HTERT RPE-1 (cell line): Measurements from ENCODE around the gene CEACAM1.
"Not testable (repeated sequence)": the region's sequence is repeated elsewhere in the genome, so short reads cannot be mapped to it uniquely, and the experiment has no call there.

Experiments used
- in situ Hi-C: fragments of 300-500 bp; cut with MboI; formaldehyde crosslinking; loops from 4 replicates; pipeline ENCODE4 v1.14.3; 2020; ENCODE audit warnings: low sequenced_read_pairs

CEACAM1 gene

DNA sequence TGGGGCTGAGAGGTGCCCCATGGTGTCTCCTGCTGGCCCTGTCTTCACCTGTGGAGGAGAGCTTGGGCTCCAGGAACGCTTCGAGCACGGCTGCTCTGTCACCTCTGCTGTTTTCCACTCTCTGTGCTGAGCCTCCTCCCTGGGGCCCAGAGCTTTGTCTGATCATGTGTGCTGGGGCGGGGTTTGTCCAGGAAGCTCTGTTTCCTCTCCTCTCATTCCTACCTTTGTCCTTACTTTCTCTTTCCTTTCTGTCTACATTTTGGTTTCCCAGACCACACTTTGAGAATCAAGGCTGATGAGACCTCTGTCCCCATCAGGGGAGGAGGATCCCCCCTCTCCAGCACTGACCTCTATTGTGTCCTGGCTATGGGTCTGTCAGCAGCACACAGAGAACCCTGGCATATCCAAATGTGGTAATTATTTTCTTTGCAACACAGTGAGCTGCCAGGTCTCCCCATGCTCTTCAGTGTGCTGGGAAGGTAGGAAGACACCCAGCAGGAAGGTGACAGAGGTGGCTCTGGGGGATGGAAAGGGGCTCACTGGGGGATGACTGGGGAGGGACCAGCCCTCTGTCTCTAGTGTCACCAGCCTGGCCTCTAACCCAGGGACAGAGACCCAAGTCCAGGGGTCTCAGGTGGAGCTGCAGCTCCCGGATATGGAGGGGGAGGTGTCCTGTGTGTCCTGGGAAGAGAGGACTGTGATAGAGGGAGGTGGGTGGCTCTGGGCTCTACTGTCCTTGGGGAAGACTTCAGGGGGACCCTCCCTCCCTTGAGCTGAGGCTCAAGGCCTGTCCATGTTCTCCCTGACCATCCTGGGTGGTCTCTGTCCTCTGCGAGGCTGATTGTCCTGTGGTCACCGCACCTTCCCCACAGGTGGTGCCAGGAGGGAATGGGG lies at the start of gene CEACAM1:
TSS of gene CEACAM1 (minus strand) at position 128 of the 894 bp plus-strand sequence. CDS start at position 21, 107 bp downstream.
- in situ Hi-C loops = no loop called here

DNA sequence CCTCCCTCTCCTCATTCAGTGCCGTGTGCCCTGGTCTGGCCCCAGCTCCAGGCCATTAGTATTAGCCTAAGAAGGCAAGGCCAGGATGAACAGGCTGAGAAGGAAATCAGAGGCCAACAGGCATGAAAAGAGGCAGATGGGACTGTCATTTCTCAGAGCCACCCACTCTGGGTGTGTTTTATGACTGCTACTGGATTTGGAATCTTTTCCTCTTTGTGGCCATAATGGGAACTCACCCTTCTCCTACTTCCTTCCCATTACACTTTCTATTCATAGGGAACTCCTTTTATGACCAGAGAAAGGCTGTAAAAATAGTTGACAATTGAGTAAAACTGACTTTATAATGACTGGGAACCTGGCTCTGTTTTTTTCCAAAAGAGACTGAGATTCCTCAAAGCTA lies 48.7 kb upstream of the CEACAM1 start:
- in situ Hi-C loops = no loop called here

DNA sequence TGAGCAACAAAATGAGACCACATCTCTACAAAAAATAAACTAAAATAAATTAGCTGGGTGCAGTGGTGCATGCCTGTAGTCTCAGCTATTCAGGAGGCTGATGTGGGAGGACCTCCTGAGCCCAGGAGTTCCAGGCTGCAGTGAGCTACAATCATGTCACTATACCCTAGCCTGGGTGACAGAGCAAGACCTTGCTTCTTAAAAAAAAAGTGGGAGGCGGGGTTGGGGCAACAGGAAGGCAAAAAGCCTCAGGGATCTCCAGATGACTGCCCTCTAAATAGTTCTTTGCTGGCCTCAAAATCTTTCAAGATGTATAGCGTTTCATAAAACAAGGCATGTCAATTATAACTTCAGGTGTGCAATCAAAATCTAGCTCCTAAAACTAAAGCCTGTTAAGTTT lies 48.0 kb upstream of the CEACAM1 start:
- in situ Hi-C loops = no loop called here

DNA sequence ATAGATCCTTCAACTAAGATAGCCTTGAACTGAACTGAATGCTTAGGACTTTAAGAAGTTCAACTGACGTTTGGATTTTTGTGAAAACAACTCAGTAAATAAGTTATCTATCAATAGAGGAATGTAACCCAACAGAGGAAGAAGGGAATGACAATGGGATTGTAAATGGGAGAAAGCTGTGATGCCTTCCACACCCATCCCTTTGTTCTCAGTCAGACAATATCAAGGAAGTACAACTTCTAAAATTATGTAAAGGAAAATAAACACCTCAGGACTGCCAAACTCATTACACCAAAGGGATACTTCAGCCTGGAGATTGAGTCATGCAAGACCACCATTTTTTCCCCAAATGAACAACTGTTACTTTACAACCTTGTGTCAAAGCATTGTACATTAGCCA lies 45.4 kb upstream of the CEACAM1 start:
- in situ Hi-C loops = no loop called here

DNA sequence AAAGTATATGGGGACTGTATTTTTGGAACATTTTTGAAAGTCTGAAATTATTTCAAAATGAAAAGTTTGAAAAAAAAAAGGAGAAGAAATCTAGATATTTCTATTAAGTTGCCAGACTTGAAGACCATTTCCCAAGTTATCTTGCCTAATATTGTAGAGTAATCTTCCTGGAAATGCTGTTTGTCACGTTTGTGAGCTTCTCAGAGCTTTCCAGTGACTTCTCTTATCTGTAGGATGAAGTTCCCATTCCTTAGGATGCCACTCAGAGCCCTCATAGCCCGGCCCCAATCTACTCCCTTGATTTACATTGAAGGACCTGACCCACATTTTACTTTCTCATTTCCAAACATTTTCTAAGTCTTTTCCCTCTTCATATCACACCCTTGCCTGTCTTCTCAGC lies 42.8 kb upstream of the CEACAM1 start:
- in situ Hi-C loops = no loop called here

DNA sequence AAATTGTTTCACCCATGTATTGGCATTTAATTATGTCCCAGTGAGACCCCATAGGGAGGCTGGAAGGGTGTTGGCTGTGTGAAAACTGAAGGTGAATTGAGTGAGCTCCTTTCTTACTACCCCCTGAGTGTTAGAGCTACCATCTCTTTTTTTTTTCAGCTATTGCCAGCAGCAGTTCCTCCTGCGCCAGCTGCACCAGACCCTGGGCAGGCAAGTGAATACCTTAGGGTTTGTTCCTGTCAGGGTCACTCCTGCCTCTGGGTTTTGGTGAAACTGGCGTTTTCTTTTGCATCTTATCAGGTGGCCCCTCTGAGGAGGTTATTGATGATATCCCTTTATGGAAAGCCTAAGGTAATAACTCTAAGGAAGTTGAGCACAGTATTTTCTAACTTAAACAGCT lies 40.9 kb upstream of the CEACAM1 start:
- in situ Hi-C loops = no loop called here

DNA sequence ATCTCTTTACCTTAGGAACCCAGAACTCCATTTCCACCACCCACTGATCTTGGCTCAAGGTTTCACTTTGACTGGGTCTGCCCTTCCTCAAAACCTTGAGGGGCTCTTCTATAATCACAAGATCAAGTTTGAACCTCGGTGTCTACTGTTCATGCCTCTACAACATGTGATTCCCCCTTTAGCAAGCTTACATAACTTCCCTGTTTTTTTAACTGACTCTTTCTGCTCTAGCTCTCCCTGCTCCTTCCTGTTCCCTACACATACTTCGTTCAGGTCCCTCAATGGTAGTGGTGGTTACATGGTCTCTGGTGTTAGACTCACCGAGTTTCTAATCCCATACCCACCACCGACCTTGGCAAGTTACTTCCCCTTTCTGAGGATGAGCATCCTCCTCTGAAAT lies 39.7 kb upstream of the CEACAM1 start:
- in situ Hi-C loops = no loop called here

DNA sequence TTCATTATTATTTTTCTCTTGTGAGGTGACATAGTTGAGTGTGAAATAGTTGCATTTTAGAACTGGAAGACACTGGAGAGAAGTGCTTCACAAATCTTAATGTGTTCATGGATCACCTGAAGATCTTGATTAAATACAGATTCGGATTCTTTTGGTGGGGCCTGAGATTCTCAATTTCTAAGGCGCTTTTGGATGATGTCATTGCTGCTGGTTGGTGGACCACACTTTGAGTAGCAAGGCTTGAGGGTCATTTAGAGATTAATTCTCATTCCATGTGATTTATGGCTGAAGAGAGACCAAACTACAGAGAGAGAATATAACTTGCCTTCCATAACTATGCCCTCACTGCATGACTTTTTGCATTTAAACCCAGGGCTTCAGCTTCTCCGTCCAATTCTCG lies 39.3 kb upstream of the CEACAM1 start:
- in situ Hi-C loops = no loop called here

DNA sequence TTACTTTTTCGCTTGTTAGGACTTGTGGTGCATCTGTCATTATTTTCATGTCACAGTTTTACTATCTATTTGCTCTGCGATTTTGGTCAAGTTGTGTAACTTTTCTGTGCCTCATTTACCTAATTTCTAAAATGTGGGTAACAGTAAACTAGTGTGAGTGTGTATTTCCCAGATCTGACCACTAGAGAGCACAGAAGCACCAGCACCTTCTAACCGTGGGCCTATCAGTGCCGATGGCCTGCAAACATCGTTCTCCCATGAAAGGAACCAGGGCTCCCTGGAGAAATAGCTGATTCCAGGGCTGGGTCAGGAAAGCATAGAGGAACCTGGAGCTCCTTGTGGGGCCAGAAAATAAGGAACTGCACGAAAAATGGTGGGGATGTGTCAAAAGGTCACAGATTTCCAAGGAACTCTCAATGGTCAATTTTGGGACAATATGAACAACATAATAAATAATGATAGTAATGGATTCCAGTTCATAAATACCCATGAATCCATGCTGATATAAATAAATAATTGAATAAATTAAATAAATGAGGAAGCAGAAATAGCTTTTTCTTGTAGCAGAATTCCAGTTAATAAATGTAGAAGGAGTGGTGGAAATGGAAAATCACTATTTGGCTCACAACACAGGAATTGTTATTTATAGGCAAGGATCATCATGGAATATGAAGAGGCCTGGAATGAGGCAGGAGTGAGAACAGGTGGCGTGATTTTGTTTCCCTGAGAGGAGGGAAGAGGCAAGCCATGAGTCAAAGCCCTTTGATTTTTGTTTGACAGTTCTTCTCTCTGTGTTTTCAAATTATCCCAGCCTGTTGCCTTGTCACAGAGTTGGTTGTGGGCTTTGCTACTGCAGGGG lies 35.3 kb upstream of the CEACAM1 start:
- in situ Hi-C loops = no loop called here

DNA sequence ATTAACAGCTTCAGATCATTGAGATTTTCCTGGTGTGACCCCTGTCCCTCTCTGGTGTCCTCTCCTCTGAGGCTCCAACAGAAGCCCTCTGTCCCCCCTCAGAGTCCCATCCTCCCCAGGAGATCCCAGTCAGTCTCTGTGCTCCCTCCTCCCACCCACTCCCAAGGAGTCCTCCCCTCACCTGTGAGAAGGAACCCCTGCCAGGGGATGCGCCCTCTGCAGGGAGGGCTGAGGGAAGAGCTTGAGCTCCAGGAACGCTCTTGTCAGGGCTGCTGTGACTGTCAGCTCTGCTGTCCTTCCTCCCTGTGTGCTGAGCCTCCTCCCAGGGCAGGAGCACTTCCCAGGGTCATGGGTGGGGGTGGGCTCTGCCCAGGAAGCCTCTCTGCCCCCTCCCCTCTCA lies 33.2 kb upstream of the CEACAM1 start:
- in situ Hi-C loops = no loop called here

DNA sequence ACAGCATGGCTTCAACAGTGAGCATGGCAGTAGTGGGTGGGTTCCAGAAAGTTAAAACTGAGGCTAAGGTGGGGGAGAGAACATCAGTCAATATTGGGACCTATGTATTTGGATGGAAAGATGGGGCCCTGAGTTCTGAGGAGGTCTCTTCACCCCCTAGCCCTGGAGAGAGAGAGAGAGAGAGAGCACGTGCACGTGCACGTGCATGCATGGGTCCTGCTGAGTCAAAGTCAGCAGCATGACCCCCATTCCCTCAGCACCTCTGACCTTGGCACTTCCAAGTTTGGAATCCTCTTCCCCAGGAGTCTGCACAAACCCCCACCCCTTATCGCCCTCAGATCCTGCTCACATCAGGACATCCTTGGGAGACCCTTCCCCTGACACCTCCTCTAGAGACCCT lies 32.5 kb upstream of the CEACAM1 start:
- in situ Hi-C loops = no loop called here

DNA sequence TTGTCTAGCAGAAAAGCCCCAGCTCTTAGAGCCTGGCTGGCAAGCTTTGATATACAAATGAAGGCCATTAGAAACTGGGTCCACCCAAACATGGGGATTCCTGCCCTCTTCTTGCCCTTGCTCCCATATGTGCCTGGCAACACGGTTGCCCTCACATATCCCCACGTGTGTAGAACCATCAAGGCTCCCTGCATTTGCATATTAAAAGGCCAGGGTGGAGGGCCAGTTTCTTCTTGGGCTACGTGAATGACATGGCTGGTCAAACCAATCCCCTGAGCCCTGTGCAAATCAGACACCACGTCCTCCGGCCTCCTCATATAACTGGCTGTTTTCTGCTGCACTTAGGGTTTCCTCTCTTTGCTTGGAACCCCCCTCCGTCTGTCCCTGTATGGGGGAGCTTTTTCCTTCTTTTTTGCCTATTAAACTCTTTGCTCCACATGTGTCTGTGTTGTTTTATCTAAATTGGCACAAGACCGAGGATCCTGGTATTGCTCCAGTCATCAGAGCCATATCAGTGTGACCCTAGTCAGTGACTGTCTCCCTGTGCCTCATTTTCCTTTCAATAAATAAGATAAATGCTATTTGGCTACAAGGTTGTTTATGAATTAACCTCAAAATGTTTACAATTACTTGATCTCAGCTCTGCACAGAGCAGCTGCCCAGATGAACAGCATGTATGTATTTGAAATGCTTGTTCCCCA lies 30.3 kb upstream of the CEACAM1 start:
- in situ Hi-C loops = no loop called here

DNA sequence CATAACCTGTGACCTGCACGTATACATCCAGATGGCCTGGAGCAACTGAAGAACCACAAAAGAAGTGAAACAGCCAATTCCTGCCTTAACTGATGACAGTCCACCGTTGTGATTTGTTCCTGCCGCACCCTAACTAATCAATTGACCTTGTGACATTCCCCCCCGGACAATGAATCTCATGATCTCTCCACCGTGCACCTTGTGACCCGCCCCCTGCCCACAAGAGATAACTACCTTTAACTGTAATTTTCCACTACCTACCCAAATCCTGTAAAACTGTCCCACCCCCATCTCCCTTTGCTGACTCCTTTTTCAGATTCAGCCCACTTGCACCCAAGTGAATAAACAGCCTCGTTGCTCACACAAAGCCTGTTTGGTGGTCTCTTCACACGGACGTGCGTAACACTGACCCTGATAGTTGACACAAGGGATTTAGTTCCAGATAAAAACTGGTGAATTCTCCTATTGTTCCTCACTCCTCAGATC lies 29.1 kb upstream of the CEACAM1 start:
- in situ Hi-C loops = not testable (repeated sequence)

DNA sequence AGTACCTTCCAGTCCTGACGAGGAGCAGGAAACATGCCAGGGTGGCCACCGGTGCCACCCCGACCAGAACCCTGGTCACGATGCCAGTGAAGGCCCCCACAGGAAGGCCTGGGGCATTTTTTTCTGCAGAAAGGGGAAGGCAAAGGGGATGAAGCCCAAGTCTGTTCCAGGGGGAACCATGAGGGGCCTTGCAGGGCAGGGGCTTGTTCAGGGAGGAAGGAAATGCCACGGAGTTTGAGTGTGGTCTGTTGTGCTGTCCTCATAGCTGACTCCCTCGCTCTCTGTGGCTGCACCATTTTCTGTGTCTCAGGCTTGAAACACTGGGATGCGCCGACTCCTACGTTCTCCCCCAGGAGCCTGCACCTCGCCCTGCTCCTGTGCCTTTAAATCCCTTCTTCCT lies 27.5 kb upstream of the CEACAM1 start:
- in situ Hi-C loops = no loop called here

DNA sequence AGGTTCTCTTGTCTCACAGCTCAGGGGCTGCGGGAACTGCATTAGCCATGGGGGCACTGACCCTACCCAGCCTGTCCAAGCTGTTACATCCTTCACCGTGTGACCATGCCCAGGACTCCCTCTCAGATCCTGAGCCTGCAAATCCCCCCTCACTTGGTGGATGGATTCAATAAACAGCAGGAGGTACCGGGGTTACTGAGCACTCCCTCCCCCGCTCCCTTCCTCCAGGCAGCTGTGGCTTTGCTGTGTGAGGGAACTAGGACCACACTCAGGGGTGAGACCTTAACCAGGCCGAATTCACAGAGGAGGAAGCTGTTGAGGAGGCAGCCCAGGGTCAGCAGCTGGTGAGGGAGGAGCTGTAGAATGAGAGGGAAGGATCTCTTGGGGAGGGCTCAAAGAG lies 27.0 kb upstream of the CEACAM1 start:
- in situ Hi-C loops = no loop called here

DNA sequence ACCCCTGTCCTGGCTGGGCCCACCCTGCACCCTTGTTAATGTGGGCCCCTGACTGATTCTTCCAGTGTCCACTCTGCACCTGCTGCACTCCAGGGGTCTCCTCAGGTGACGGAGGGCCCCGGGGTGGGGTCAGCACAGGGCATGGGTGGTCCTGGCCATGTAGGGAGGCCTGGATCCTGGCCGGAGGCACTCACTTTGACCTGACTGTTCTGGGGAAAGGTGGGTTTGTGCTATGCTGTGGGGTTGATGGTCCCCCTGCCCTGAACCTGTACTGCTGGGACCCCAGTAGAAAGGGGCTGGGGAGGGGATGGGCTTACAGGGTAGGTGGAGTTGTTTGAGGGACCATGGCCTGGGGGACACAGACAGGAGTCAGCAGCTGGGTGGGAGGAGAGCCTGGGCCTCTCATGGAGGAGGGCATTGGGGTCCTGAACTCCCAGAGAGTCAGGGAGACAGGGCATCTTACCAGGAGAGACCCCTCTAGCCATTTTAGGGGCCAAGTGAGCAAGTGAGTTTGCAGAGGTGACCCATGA lies 25.8 kb upstream of the CEACAM1 start:
- in situ Hi-C loops = no loop called here

DNA sequence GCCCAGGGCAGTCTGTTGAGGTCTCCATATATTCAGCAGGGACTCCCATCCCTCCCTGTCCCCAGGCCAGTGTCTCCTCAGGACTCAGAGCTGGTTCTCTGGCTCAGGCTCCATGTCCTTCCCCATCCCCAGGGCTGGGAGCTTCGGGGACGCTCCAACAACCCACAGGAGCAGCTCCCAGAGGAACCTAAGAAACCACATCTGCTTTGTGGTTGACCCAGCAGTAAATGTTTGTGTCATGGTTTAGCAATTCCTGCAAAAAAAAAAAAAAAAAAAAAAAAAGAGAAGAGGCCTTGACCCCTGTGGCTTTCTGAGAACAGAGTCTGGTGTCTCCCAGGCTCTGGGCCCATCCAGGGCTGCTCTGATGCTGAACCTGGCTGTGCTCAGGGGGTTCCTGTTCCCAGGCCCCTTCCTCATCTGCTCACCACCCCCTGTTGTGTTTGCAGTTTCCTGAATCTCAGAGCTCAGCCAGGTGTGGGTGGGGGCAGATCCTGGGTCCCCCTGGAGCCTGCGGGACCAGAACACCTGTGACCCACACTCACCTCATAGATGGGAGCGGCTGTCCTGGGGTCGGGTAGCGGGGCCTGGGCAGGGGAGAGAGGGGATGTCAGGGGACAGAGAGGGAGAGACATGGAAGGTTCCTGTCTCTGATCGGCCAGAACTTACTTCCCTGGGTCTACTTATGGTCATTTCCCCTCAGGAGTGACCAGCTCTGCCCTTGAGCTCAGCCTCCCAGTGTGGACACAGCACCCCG lies 25.2 kb upstream of the CEACAM1 start:
- in situ Hi-C loops = no loop called here

DNA sequence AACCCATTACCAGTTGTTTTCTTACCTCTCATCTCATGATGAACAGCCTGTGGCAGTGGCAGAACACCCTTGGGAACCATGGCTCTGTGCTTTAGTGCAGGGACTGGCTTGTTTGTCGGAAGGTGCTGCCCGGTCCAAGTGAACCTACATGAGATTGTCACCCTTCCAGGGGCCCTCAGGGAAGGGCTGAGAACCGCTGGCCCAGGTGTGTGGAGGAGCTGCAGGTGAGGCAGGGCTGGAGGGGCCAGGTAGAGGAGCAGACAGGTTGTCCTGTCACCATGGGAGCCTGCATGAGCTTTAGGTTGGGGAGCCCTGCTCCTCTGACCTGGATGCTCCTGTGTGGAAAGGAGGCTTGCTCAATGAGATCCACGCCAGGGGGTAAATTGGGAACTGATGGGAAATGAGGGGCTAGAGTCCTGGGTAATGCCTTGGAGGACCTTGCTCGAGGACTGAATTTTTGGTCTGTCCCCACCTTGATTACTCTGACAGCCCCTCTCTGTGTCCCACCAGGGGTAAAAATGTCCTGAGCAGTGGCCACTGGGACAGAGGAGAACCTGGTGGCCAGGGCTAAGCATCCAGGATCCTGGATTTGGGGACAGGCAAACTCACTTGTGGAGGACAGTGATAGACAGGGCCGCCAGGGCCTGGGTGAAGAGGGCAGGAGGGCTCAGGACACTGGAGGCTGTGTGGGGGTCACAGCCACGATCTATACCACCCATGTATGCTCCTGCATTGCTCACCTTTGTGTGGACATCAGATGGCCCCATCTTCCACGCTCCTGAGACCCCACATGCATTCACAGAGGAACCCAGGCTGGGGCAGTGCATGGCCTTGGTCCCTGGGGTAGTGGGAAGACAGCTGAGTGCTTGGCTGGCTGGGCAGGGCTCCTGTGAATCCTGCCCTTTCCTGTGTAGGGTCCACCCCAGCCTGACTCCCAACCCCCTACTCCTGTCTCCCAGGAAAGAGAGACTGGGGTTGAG lies 24.1 kb upstream of the CEACAM1 start:
- in situ Hi-C loops = no loop called here

DNA sequence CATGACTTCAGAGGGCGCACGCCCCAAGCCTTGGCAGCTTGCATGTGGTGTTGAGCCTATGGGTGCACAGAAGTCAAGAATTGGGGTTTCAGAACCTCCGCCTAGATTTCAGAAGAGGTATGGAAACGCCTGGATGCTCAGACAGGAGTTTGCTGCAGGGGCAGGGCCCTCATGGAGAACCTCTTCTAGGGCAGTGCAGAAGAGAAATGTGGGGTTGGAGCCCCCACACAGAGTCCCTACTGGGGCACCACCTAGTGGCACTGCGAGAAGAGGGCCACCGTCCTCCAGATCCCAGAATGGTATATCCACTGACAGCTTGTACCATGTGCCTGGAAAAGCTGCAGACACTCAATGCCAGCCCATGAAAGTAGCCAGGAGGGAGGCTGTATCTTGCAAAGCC lies 22.2 kb upstream of the CEACAM1 start:
- in situ Hi-C loops = not testable (repeated sequence)
